Coronary artery (tissue), 2 donors: ENCODE data around the gene NUDT5.
"Not testable (repeated sequence)": the region's sequence is repeated elsewhere in the genome, so short reads cannot be mapped to it uniquely, and the experiment has no call there.

Experiments used
- DNase-seq: peaks from one replicate; pipeline ENCODE4 v3.0.0-alpha.2; 2017; ENCODE audit warnings: low spot score
- H3K27ac ChIP-seq, 2 donors: fragments of 200-600 bp; sonication (generic); one replicate each; pipeline ENCODE4 v1.5.1; 2016 to 2019
- H3K4me3 ChIP-seq: fragments of 200-600 bp; sonication (generic); 2 replicates; pipeline ENCODE4 v1.5.1; 2016; ENCODE audit warnings: mild to moderate bottlenecking, moderate library complexity
- CTCF ChIP-seq: fragments of 200-600 bp; sonication (generic); IDR thresholded peaks from one replicate; pipeline ENCODE4 v1.5.1; 2019; ENCODE audit warnings: antibody characterized with exemption

Gene NUDT5

GRCh38 chr10:12235116-12235694 is 39.5 kb upstream of the NUDT5 start:
- no peak overlapping the region for H3K4me3 ChIP-seq
- TF ChIP-seq CTCF: no peak
- H3K27ac ChIP-seq: peak overlapping the region; percentile 32 to 79
- no peak for DNase-seq

GRCh38 chr10:12234687-12235086 is 39.0 kb upstream of the NUDT5 start:
- H3K4me3 ChIP-seq, DNase-seq: not testable (repeated sequence)
- H3K27ac ChIP-seq: peak overlapping the region; percentile 32 to 79

GRCh38 chr10:12228851-12229250 is 33.2 kb upstream of the NUDT5 start:
- Histone ChIP-seq H3K27ac (no peak overlapping the region), H3K4me3 (no peak overlapping the region)
- no peak for DNase-seq
- TF ChIP-seq CTCF: no peak

- H3K4me3 ChIP-seq, H3K27ac ChIP-seq, DNase-seq: not testable (repeated sequence)
Measured at GRCh38 chr10:12226438-12226837, 30.7 kb upstream of the NUDT5 start.

GRCh38 chr10:12225444-12225843 is 29.8 kb upstream of the NUDT5 start:
- TF ChIP-seq CTCF: no peak
- DNase-seq: no peak
- Histone ChIP-seq H3K27ac (no peak overlapping the region), H3K4me3 (no peak overlapping the region)

- no peak for TF ChIP-seq CTCF
- peak overlapping the region; percentile 52 to 67 for H3K27ac ChIP-seq
- no peak overlapping the region for H3K4me3 ChIP-seq
- DNase-seq: no peak
Measured at GRCh38 chr10:12221323-12222298, 25.9 kb upstream of the NUDT5 start.

GRCh38 chr10:12218991-12219390 is 23.3 kb upstream of the NUDT5 start:
- DNase-seq: no peak
- Histone ChIP-seq H3K27ac (no peak overlapping the region), H3K4me3 (no peak overlapping the region)
- TF ChIP-seq CTCF: no peak

- DNase-seq: no peak
- Histone ChIP-seq H3K4me3 (peak overlapping the region; percentile 36), H3K27ac (peak overlapping the region; percentile 43 to 44)
- peak; percentile 43 for TF ChIP-seq CTCF
Measured at GRCh38 chr10:12214763-12215218, 19.1 kb upstream of the NUDT5 start.
